SK-N-SH (cell line): ENCODE measurements around the gene PGBD2. TPM values are rescaled to one million over a fixed set of nuclear protein-coding genes. Genes with fewer than 3 reads are reported as not detected.
A peak's percentile ranks its signal among the peaks of the same experiment; 100 is the strongest.

ENCODE experiments used
- CTCF ChIA-PET: fragments of 300-600, 350-600 bp; formaldehyde crosslinking; extraction: SDS; loops from one replicate; lab custom pipeline; 2021; lab: Yijun Ruan, JAX
- POLR2A ChIA-PET: fragments of 350-600 bp; sonication (Branson Sonifier 250); formaldehyde crosslinking; extraction: SDS; loops from one replicate; lab custom pipeline; 2020; ENCODE audit warnings: antibody characterized with exemption, inconsistent platforms; lab: Yijun Ruan, JAX
- DNase-seq: peaks from one replicate; pipeline ENCODE4 v3.0.0; 2012
- H2AFZ ChIP-seq: fragments of 200-600 bp; sonication (generic); 2 replicates; pipeline ENCODE4 v1.8.1; 2016; ENCODE audit warnings: antibody characterized with exemption, mild to moderate bottlenecking, low read depth
- H3F3A ChIP-seq: fragments of 200-600 bp; sonication (generic); replicated peaks from 2 replicates; pipeline ENCODE3; 2016; ENCODE audit warnings: antibody characterized with exemption, mild to moderate bottlenecking; ENCODE audit not compliant: insufficient read depth
- H3K27ac ChIP-seq, 2 experiments: fragments of 200-500 bp in 1 of 2; fragments of 200-600 bp in 1 of 2; sonication (Bioruptor generic) in 1 of 2; sonication (generic), shearing (Covaris generic) in 1 of 2; 2 replicates each; pipeline versions ENCODE4 v1.5.1 to v1.6.1; 2014 to 2016; ENCODE audit warnings: low read depth in 2 of 2, inconsistent platforms in 1 of 2, low read length in 1 of 2, mild to moderate bottlenecking in 1 of 2, mixed read lengths in 1 of 2
- H3K27me3 ChIP-seq: fragments of 200-600 bp; sonication (generic), shearing (Covaris generic); 2 replicates; pipeline ENCODE4 v1.6.1; 2016; ENCODE audit warnings: mixed run types; ENCODE audit not compliant: insufficient read depth
- H3K36me3 ChIP-seq, 2 experiments: fragments of 200-500 bp in 1 of 2; fragments of 200-600 bp in 1 of 2; sonication (Bioruptor generic) in 1 of 2; sonication (generic) in 1 of 2; replicated peaks in 1 of 2; 2 replicates each; pipeline versions ENCODE3 to v1.5.1; 2014 to 2016; ENCODE audit warnings: low read length in 1 of 2, mild to moderate bottlenecking in 1 of 2; ENCODE audit not compliant: insufficient read depth in 2 of 2, control insufficient read depth in 1 of 2
- H3K4me1 ChIP-seq, 2 experiments: fragments of 200-500 bp in 1 of 2; fragments of 200-600 bp in 1 of 2; sonication (Bioruptor generic) in 1 of 2; sonication (generic), shearing (Covaris generic) in 1 of 2; 2 replicates each; pipeline versions ENCODE4 v1.5.1 to v1.6.1; 2014 to 2016; ENCODE audit warnings: low read depth in 1 of 2, low read length in 1 of 2, mixed run types in 1 of 2; ENCODE audit not compliant: insufficient read depth in 2 of 2, control insufficient read depth in 1 of 2
- H3K4me2 ChIP-seq: fragments of 200-600 bp; sonication (generic), shearing (Covaris generic); 2 replicates; pipeline ENCODE4 v1.6.1; 2017; ENCODE audit warnings: mixed run types
- H3K4me3 ChIP-seq, 2 experiments: fragments of 200-500 bp in 1 of 2; fragments of 200-600 bp in 1 of 2; sonication (Bioruptor generic) in 1 of 2; sonication (generic), shearing (Covaris generic) in 1 of 2; 2 replicates each; pipeline versions ENCODE4 v1.5.1 to v1.8.1; 2014 to 2016; ENCODE audit warnings: low read depth in 2 of 2, inconsistent platforms in 1 of 2, low read length in 1 of 2, mild to moderate bottlenecking in 1 of 2, mixed read lengths in 1 of 2, moderate library complexity in 1 of 2
- H3K79me2 ChIP-seq: fragments of 200-600 bp; sonication (generic); 2 replicates; pipeline ENCODE4 v1.8.1; 2017; ENCODE audit warnings: mild to moderate bottlenecking; ENCODE audit not compliant: insufficient read depth
- H3K9ac ChIP-seq: fragments of 200-600 bp; sonication (generic); 2 replicates; pipeline ENCODE4 v1.6.1; 2017; ENCODE audit warnings: mixed run types
- H3K9me2 ChIP-seq: fragments of 200-600 bp; sonication (generic); 2 replicates; pipeline ENCODE4 v1.6.1; 2017; ENCODE audit warnings: mixed run types
- H3K9me3 ChIP-seq: fragments of 200-600 bp; sonication (generic); 2 replicates; pipeline ENCODE4 v1.6.1; 2017; ENCODE audit warnings: mixed run types, mild to moderate bottlenecking, moderate library complexity
- H4K20me1 ChIP-seq: fragments of 200-600 bp; sonication (generic); 2 replicates; pipeline ENCODE4 v1.6.1; 2017; ENCODE audit warnings: mild to moderate bottlenecking, mixed run types; ENCODE audit not compliant: insufficient read depth
- EP300 ChIP-seq, 2 experiments: IDR thresholded peaks; 2 replicates each; pipeline versions ENCODE4 v1.4.0 to v1.6.1; 2012; ENCODE audit warnings: borderline replicate concordance in 1 of 2, low read depth in 1 of 2, low read length in 1 of 2
- EZH2phosphoT487 ChIP-seq: fragments of 200-600 bp; sonication (generic); IDR thresholded peaks from 2 replicates; pipeline ENCODE4 v1.6.1; 2017; ENCODE audit warnings: low read depth, mixed run types, mild to moderate bottlenecking, antibody characterized with exemption, moderate library complexity, borderline replicate concordance
- FOSL2 ChIP-seq: IDR thresholded peaks from 2 replicates; pipeline ENCODE4 v1.4.0; 2012; ENCODE audit warnings: low read depth, mild to moderate bottlenecking, moderate library complexity, borderline replicate concordance
- FOXM1 ChIP-seq: IDR thresholded peaks from 2 replicates; pipeline ENCODE4 v1.4.0; 2012; ENCODE audit warnings: low read depth, mild to moderate bottlenecking
- IRF3 ChIP-seq: fragments of 150-350 bp; IDR thresholded peaks from 2 replicates; pipeline ENCODE4 v1.6.1; 2016; ENCODE audit warnings: mild to moderate bottlenecking, low read depth, low read length
- MAX ChIP-seq: IDR thresholded peaks from 2 replicates; pipeline ENCODE4 v1.4.0; 2012; ENCODE audit warnings: low read depth
- NRF1 ChIP-seq: IDR thresholded peaks from 2 replicates; pipeline ENCODE4 v1.6.1; 2012; ENCODE audit warnings: low read depth, mild to moderate bottlenecking, low read length
- POLR2AphosphoS5 ChIP-seq: IDR thresholded peaks from 2 replicates; pipeline ENCODE4 v1.6.1; 2012; ENCODE audit warnings: low read depth, low read length
- RAD21 ChIP-seq: IDR thresholded peaks from 2 replicates; pipeline ENCODE4 v1.6.1; 2012; ENCODE audit warnings: mild to moderate bottlenecking, low read length
- RCOR1 ChIP-seq: fragments of 150-350 bp; IDR thresholded peaks from 2 replicates; pipeline ENCODE4 v1.6.1; 2017; ENCODE audit warnings: antibody characterized with exemption, low read length
- RXRA ChIP-seq: IDR thresholded peaks from 2 replicates; pipeline ENCODE4 v1.4.0; 2012; ENCODE audit warnings: low read depth, mild to moderate bottlenecking, borderline replicate concordance
- TAF1 ChIP-seq: IDR thresholded peaks from 2 replicates; pipeline ENCODE4 v1.6.1; 2012; ENCODE audit warnings: low read depth, mild to moderate bottlenecking, low read length, moderate library complexity, borderline replicate concordance
- YY1 ChIP-seq: IDR thresholded peaks from 2 replicates; pipeline ENCODE4 v1.4.0; 2012; ENCODE audit warnings: low read depth, mild to moderate bottlenecking
- WGBS: methylation state at CpG from one replicate; pipeline ENCODE4 v1.1.6; 2017; ENCODE audit warnings: low lambda C conversion rate; 5-methylcytosine and 5-hydroxymethylcytosine counted together
- polyA plus RNA-seq, 3 experiments: library from polyadenylated mRNA; depleted of rRNA; stranded (reverse); fragments of >200 nt; gene quantifications; 2 replicates each; pipeline ENCODE4 v1.2.3, GENCODE V29; 2012
- TF ChIP-seq, protein P1 (sequence below): fragments of 200-600 bp; sonication (generic); IDR thresholded peaks from 2 replicates; pipeline ENCODE4 v1.6.1; 2017; ENCODE audit warnings: antibody characterized with exemption, mild to moderate bottlenecking, moderate library complexity
- TF ChIP-seq, protein P2 (sequence below): IDR thresholded peaks from 2 replicates; pipeline ENCODE4 v1.6.1; 2012; ENCODE audit warnings: mild to moderate bottlenecking, low read depth, low read length, moderate library complexity

The PGBD2 gene
- polyA plus RNA-seq, 1 of the 3 experiments (the other 2 are of a cell fraction): 6.4 TPM

DNA sequence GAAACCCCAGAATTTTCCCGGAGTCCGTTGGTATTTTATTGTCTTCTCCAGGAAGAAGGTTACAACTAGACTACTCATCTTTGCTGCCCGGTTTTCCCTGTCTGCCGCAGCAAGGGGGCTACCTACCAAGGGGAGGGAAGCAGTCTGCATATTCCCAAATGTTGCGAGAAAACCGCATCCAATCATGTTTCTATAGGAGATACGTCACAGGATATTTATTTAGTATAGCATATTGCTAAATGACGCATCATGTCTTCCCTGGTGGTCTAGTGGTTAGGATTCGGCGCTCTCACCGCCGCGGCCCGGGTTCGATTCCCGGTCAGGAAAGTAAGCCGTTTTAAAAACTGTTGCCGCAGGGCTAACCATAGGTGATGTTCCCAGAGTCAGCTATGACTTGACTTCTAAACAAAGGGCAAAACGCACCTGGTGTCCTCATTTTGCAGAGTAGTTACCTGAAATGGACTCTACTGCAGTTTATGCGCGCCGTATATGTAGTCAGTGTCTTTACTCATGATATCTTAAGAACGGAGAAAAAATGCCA is 32.0 kb upstream of the PGBD2 start (continued):
- no peak for TF ChIP-seq IRF3
- TF ChIP-seq FOSL2: peak; percentile 77
- 0 out of 2 replicates have a peak, but pooled peaks have one; percentile 32 for TF ChIP-seq RCOR1
- TF ChIP-seq RAD21: no peak
- no peak for TF ChIP-seq POLR2AphosphoS5
- no peak for TF ChIP-seq TAF1
- TF ChIP-seq NRF1: no peak
- TF ChIP-seq, all 33 proteins: peak for 8

DNA sequence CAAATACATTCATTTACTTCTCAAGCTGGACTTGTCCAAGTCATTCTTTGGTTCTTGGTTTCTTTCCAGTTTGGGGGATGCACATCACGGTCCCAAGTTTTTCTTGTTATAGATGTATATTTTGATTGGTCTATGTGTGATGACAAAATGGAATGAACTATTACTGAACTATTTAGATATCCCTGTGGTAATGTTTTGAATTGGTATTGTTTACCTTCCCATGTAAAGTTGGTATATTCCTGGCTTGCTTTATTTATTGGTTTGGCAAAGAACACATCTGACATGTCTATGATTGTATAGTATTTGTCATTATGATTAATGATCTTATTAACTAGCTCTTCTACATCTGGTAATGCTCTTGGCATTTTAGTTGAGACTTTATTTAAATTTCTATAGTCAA is 24.8 kb upstream of the PGBD2 start:
- H4K20me1 ChIP-seq: no peaks in the 10 kb centered on the region
- H3K9ac ChIP-seq: no peak overlapping the region
- H3F3A ChIP-seq: no peaks in the 10 kb centered on the region
- H3K9me2 ChIP-seq: no peaks in the 10 kb centered on the region
- H3K27ac ChIP-seq: no peak overlapping the region
- WGBS: 42% methylated on average over 1 of the region's 1 CpG
- H3K4me1 ChIP-seq: no peaks in the 10 kb centered on the region; a peak in 2 of 4 replicates
- POLR2A ChIA-PET: no interaction called here
- H3K4me3 ChIP-seq: no peak overlapping the region
- no peak overlapping the region for H2AFZ ChIP-seq
- no peaks in the 10 kb centered on the region for H3K36me3 ChIP-seq
- CTCF ChIA-PET: interaction anchor here (0.7 to 2.1 kb wide), 4 partner anchors 8 to 131 kb away, joined by 3 to 5 read pairs (median 4); partner anchors contain the start of gene ZNF692
- DNase-seq: no peak
- no peaks in the 10 kb centered on the region for H3K79me2 ChIP-seq
- no peak for TF ChIP-seq POLR2AphosphoS5
- no peak for TF ChIP-seq NRF1
- TF ChIP-seq, protein P1, sequence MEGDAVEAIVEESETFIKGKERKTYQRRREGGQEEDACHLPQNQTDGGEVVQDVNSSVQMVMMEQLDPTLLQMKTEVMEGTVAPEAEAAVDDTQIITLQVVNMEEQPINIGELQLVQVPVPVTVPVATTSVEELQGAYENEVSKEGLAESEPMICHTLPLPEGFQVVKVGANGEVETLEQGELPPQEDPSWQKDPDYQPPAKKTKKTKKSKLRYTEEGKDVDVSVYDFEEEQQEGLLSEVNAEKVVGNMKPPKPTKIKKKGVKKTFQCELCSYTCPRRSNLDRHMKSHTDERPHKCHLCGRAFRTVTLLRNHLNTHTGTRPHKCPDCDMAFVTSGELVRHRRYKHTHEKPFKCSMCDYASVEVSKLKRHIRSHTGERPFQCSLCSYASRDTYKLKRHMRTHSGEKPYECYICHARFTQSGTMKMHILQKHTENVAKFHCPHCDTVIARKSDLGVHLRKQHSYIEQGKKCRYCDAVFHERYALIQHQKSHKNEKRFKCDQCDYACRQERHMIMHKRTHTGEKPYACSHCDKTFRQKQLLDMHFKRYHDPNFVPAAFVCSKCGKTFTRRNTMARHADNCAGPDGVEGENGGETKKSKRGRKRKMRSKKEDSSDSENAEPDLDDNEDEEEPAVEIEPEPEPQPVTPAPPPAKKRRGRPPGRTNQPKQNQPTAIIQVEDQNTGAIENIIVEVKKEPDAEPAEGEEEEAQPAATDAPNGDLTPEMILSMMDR: no peak
- no peak for TF ChIP-seq EP300 (IDR thresholded peaks at IDR 0.05; ENCODE audit: borderline replicate concordance in 1 of 2, low read depth in 1 of 2, low read length in 1 of 2)
- no peak for TF ChIP-seq MAX
- TF ChIP-seq, protein P2, sequence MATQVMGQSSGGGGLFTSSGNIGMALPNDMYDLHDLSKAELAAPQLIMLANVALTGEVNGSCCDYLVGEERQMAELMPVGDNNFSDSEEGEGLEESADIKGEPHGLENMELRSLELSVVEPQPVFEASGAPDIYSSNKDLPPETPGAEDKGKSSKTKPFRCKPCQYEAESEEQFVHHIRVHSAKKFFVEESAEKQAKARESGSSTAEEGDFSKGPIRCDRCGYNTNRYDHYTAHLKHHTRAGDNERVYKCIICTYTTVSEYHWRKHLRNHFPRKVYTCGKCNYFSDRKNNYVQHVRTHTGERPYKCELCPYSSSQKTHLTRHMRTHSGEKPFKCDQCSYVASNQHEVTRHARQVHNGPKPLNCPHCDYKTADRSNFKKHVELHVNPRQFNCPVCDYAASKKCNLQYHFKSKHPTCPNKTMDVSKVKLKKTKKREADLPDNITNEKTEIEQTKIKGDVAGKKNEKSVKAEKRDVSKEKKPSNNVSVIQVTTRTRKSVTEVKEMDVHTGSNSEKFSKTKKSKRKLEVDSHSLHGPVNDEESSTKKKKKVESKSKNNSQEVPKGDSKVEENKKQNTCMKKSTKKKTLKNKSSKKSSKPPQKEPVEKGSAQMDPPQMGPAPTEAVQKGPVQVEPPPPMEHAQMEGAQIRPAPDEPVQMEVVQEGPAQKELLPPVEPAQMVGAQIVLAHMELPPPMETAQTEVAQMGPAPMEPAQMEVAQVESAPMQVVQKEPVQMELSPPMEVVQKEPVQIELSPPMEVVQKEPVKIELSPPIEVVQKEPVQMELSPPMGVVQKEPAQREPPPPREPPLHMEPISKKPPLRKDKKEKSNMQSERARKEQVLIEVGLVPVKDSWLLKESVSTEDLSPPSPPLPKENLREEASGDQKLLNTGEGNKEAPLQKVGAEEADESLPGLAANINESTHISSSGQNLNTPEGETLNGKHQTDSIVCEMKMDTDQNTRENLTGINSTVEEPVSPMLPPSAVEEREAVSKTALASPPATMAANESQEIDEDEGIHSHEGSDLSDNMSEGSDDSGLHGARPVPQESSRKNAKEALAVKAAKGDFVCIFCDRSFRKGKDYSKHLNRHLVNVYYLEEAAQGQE: no peak
- no peak for TF ChIP-seq FOXM1
- no peak for TF ChIP-seq EZH2phosphoT487
- TF ChIP-seq RXRA: no peak
- TF ChIP-seq YY1: no peak
- TF ChIP-seq, all 33 proteins: peak for 0
- no peak overlapping the region for H3K4me2 ChIP-seq
- H3K9me3 ChIP-seq: no peaks in the 10 kb centered on the region
- H3K27me3 ChIP-seq: no peaks in the 10 kb centered on the region
